NCI-H2107 (cell line): ENCODE results near the gene CPE.

Experiments
- DNase-seq: peaks from one replicate; lab custom pipeline; 2025; lab: John Stamatoyannopoulos, UW

CPE gene

GRCh38 chr4:165364452-165365080 is 14.2 kb upstream of the CPE start:
- DNase-seq, result no peak

GRCh38 chr4:165367040-165367439 is 11.8 kb upstream of the CPE start:
- DNase-seq, result peak; percentile 14

- peak; percentile 1 for DNase-seq
These were observed 10.7 kb upstream of the CPE start for GRCh38 chr4:165368114-165368513.

GRCh38 chr4:165368567-165368966 is 10.2 kb upstream of the CPE start:
- DNase-seq, result no peak

GRCh38 chr4:165369522-165369921 is 9.3 kb upstream of the CPE start:
- DNase-seq, result no peak

- DNase-seq, result no peak
These were observed 8.3 kb upstream of the CPE start for GRCh38 chr4:165370530-165370929.

GRCh38 chr4:165375465-165375864 is 3.3 kb upstream of the CPE start:
- DNase-seq, result no peak

- DNase-seq, result no peak
These were observed 437 bp upstream of the CPE start for GRCh38 chr4:165378398-165378744.

GRCh38 chr4:165379678-165380064 is 863 bp downstream of the CPE start:
- DNase-seq, result no peak

- no peak for DNase-seq
These were observed 2.0 kb downstream of the CPE start for GRCh38 chr4:165380805-165381204.

GRCh38 chr4:165381821-165382373 is 3.1 kb downstream of the CPE start:
- no peak for DNase-seq

GRCh38 chr4:165382640-165383039 is 3.8 kb downstream of the CPE start:
- DNase-seq, result no peak

- DNase-seq, result no peak
These were observed 4.8 kb downstream of the CPE start for GRCh38 chr4:165383591-165384073.

- DNase-seq, result no peak
These were observed 5.4 kb downstream of the CPE start for GRCh38 chr4:165384186-165384585.

GRCh38 chr4:165384598-165384997 is 5.8 kb downstream of the CPE start:
- DNase-seq, result peak; percentile 3

GRCh38 chr4:165385126-165385525 is 6.3 kb downstream of the CPE start:
- DNase-seq, result no peak

GRCh38 chr4:165386328-165386727 is 7.5 kb downstream of the CPE start:
- DNase-seq, result no peak

GRCh38 chr4:165388756-165389155 is 9.9 kb downstream of the CPE start:
- no peak for DNase-seq

- no peak for DNase-seq
These were observed 14.2 kb downstream of the CPE start for GRCh38 chr4:165393051-165393450.

GRCh38 chr4:165393704-165394103 is 14.9 kb downstream of the CPE start:
- DNase-seq, result no peak

- no peak for DNase-seq
These were observed 15.5 kb downstream of the CPE start for GRCh38 chr4:165394275-165394674.

- peak; percentile 48 for DNase-seq
These were observed 19.8 kb downstream of the CPE start for GRCh38 chr4:165398570-165398969.

GRCh38 chr4:165402375-165402774 is 23.6 kb downstream of the CPE start:
- DNase-seq, result no peak

GRCh38 chr4:165403048-165403447 is 24.2 kb downstream of the CPE start:
- DNase-seq, result no peak
